SKM-1 treated with dmso at 0.1 percent for 144 hours (cell line): Measurements from ENCODE around the gene DNAH8.
A peak's percentile ranks its signal among the peaks of the same experiment; 100 is the strongest.

ENCODE experiments used
- DNase-seq: peaks from one replicate; lab custom pipeline; 2025; ENCODE audit not compliant: unreplicated experiment; lab: John Stamatoyannopoulos, UW

The DNAH8 gene

GRCh38 chr6:38738261-38738660 is 23.1 kb downstream of the DNAH8 start:
- DNase-seq: no peak

GRCh38 chr6:38739532-38739931 is 24.4 kb downstream of the DNAH8 start:
- no peak for DNase-seq

DNA sequence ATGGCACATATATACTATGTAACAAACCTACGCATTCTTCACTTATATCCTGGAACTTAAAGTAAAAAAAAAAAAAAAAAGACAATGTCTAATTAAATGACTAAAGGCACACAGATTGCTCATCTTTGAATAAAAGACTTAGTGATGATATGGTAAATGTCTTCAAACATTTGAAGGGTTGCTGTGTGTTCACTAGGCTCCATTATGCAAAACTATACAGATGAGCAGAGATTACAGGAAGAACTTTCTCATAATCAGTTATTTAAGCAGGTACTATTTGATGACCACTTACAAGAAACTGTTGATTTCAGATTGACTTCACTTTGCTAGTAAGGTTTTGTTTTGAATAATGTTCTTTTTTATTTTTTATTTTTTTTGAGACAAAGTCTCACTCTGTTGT is 34.4 kb downstream of the DNAH8 start:
- DNase-seq: no peak

GRCh38 chr6:38750968-38751615 is 36.0 kb downstream of the DNAH8 start:
- DNase-seq: no peak

DNA sequence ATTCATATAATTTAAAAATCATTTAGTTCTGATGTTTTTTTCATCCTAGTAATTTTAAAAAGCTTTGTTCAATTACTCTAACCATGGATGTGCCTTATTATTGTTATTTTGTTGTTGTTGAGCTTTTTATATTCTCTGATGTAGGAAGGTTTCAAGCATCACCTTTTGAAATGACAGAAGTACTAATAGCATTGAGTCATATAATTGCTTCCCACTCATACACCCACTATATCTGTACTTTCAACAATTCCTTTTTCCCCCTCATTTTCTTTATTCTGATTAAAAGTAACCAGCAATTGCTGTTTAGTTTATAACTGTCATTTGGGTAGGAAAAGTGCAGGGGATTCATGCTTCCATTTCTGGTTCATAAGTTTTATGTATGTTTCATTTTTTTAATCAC is 38.6 kb downstream of the DNAH8 start:
- no peak for DNase-seq

- DNase-seq: no peak
Observed at GRCh38 chr6:38755207-38755606, 40.1 kb downstream of the DNAH8 start.

DNA sequence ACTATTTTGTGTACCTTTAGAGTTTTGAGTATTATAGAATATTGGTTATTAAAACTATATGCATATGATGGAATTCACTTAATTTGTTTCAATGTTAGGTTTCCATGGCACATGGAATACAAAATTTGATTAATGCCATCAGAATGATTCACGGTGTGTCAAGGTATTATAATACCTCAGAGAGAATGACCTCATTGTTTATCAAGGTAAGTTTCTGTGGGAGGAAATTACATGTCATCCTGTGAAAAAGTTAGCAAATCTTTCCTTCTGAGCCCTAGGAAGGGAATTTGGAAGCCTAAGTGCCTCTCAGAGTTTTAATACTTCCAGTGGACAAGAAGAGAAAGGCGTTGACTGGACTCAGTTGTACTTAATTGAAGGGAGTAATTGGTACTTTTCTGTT is 40.8 kb downstream of the DNAH8 start:
- DNase-seq: no peak

DNA sequence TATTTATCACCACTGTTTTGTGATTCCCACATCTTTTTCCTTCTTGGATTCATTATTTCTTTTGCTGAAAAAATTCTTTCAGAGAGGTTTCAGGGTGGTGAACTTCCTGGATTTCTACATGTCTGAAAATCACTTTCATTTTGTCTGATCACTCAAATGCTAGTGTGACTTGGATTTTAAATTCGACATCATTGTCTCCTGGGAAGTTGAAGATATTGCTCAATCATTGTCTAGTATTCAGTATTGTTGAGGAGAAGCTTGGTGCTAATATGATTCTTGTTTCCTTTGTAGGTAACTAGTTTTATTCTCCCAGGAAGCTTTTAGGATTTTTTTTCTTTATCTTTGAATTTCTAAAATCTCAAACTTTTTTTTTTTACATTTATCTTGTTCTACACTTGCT is 45.0 kb downstream of the DNAH8 start:
- no peak for DNase-seq

- DNase-seq: no peak
Observed at GRCh38 chr6:38762848-38763247, 47.7 kb downstream of the DNAH8 start.

- DNase-seq: no peak
Observed at GRCh38 chr6:38767560-38767959, 52.4 kb downstream of the DNAH8 start.

DNA sequence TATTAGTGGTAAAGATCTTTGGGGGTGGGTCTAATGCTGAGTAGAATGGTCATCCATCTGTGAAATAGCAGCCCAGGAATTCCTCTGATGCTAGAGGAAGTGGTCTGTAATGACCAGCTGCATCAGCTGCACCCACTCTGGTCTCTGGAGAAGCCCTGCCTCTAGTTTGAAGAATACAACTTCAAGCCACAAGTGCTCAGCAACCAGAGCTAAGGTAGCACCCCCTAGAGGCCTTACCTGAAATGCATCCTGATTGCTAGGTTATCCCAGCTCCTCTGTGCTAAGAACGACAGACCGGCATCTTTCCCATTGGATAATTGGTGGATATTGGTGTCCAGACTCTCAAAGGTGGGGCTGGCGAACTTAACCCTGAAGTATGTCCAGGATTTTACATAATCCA is 58.2 kb downstream of the DNAH8 start:
- peak; percentile 23 for DNase-seq

- peak; percentile 70 for DNase-seq
Observed at GRCh38 chr6:38774929-38775707, 60.0 kb downstream of the DNAH8 start.

DNA sequence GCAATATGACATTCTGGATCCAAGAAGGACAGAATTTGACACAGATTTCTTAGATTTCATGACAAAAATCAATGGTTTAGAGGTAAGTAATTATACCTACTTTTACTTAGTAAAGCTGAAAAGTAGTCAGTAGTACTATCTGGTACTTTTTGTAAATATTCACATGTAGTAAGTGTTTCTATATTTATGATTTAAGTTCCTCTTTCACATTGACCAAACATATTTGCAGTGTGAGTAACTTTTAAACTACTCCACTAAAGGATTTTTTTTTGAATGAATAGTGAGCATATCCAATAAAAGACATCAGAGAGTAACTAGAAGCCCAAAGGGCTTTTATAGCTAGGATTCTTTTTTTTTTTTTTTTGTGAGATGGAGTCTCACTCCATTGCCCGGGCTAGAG is 60.8 kb downstream of the DNAH8 start:
- DNase-seq: no peak

DNA sequence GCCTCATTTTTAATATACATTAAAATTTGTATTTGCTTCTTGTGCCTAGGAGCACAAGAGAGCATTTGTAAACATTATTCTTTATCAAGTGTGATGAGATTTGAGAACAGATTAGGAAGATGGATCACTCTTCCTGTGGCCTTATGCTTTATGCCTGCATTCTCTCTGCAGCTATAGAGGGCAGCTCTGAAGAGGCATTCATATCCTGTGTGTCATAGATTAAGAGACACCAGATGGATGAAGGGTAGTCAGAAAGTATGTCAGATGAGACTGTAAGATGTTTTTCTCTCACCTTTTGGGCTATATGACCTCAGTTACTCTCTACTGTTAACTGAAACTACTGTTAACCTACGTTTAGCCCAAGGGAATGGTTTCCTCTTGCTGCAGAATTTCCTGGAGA is 61.4 kb downstream of the DNAH8 start:
- DNase-seq: no peak

DNA sequence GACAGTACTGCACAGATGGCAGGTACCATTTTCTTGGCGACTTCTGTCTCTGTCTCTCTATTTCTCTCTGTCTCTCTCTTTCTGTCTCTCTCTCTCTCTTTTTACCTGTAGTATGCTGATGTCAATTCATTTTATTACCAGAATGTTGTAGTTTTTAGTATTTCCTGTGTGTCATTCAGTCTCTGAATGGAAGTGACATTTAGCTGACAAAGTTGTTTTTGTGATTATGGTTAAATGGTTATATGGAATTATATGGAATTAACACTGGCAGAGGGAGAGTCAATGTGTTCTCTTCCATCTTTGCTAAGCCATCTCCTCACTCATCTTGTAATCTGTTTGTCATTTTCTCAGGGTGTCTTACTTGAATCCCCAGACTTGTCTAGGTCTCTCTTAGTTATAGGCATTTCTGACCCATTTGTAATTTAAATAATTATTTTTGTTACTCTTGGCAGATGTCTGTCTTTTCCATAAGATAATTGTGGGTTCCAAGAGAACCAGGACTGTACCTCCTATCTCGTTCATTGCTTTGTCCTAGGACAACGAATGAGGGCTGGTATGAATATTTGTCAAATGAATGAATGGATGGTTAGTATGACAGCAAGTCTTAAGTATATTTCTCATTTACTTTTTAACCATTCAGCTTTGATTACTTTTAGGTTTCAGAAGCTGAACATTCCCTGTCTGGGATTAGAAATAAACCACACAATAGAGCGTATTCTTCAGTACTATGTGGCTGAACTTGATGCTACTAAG is 64.4 kb downstream of the DNAH8 start:
- no peak for DNase-seq

DNA sequence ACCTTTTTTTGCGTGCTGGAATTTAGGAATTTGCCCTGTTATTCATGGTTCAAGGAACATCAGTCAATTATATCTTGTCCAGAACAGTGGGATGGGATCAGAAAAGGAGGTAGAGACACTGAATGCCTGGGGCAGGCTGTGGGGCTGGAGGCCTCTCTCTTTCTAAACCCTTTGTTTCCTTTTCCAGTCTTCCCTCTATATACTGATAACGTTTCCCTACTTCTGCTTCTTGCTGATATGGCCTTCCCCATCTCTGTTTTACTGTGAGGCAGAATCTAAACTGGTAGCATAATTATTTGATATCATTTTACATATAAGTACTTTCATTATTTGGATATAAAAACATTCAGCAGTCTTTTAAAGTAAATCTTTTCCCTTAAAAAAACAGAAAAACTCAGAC is 67.5 kb downstream of the DNAH8 start:
- DNase-seq: no peak

GRCh38 chr6:38783443-38784228 is 68.5 kb downstream of the DNAH8 start:
- DNase-seq: no peak

DNA sequence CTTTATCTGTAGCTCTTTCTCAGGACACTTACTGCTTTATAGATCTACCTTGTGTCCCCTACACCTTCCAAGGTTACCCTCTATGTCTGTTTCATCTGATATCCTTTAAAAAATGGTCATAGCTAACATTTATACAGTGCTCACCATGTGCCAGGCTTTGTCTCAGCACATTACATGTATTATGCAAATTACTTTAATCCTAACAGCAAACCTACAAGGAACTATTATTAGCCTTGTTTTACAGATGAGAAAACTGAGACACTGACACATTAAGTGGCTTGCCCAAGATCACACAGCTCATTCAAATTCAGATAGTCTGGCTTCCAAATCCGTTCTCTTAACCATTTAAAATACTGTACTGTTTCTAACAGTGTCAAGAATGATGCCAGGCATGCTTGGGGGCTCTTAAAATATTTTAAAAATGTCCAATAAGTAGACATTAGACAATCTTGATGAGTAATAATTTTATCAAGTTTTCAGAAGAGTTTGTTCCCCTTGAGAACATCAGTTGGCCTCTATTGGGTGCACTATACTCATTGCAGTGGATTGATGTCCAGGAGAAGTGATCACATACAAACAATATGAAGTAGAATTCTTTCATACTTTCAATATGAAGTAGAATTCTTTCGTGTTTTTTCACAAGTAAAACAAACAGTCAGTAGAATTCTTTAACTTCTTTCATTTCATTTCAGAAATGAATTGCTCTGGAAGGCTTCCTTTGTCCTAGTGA is 69.6 kb downstream of the DNAH8 start:
- no peak for DNase-seq

DNA sequence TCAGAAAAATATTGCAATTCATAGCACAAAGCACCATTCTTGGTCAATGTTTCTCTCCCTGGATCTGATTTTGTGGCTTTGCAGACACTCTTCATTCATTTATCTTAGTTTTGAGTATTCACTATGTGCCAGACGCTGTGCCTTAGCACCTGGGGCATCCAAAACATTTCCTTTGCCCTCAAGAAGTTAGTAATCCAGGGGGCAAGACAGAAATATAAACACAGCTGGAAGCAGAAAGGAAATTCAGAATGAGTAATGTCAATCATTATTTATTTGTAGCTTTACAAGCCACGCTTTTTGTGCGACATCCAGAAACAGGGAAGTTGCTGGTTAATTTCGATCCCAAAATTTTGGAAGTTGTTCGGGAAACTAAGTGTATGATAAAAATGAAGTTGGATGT is 71.4 kb downstream of the DNAH8 start:
- DNase-seq: no peak

DNA sequence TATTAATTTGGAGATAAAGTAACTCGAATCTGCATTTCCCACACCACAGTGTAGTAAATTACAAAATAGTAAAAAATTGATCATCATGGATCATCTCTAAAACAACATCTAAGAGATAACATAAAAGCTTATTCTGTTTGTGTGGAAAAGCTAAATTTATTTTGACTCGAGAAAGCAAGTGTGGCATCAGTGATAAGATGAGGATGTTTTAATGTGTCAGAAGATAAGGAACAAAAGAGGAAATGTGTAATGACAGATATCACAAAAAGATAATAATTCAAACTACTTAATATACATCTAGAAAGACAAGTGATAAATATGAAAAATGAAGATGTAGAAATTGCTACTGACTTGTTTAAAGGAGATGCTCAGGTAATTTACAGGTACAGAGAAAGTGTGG is 74.1 kb downstream of the DNAH8 start:
- DNase-seq: no peak

DNA sequence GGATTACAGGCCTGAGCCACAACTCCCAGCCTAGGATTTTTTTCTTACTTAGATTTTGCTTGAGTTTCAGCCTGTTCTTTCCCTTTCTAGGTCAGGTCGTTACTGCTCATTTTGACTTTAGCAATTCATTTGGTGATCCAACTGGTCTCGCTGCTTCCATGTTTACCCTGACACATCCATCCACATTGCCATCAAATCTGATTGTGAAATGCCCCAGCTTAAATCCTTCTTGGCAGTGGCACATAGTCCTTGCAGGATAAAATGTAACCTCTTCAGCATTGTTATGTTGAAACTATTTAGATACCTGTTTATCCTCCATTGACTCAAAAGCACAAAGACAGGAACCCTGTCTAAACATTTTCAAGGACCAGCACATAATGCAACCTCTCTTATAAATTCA is 77.2 kb downstream of the DNAH8 start:
- no peak for DNase-seq
